Spleen (tissue), 11 donors: Measurements from ENCODE around the gene UCK2. TPM values are rescaled to one million over a fixed set of nuclear protein-coding genes. Genes with fewer than 3 reads are reported as not detected.
A peak's percentile ranks its signal among the peaks of the same experiment; 100 is the strongest.

Experiments
- DNase-seq: peaks from one replicate; pipeline ENCODE4 v3.0.0-alpha.2; 2020
- H3K27ac ChIP-seq, 8 donors: fragments of 200-600 bp; sonication (generic) in 7 of 8; 1 replicate in 4 of 8; 2 replicates in 4 of 8; pipeline versions ENCODE4 v1.5.0 to v1.8.0; 2016 to 2021; ENCODE audit warnings: inconsistent platforms in 4 of 8, mild to moderate bottlenecking in 4 of 8, moderate library complexity in 1 of 8
- H3K27me3 ChIP-seq, 7 donors: fragments of 200-600 bp; sonication (generic) in 6 of 7; replicated peaks in 1 of 7; 1 replicate in 4 of 7; 2 replicates in 3 of 7; pipeline versions ENCODE4 v1.5.0 to v1.8.0; 2016 to 2021; ENCODE audit warnings: inconsistent platforms in 3 of 7, mild to moderate bottlenecking in 1 of 7
- H3K36me3 ChIP-seq, 6 donors: fragments of 200-600 bp; sonication (generic) in 5 of 6; 1 replicate in 4 of 6; 2 replicates in 2 of 6; pipeline versions ENCODE4 v1.5.0 to v1.8.0; 2016 to 2021; ENCODE audit warnings: inconsistent platforms in 2 of 6
- H3K4me1 ChIP-seq, 6 donors: fragments of 200-600 bp; sonication (generic) in 5 of 6; 1 replicate in 3 of 6; 2 replicates in 3 of 6; pipeline versions ENCODE4 v1.5.0 to v1.8.0; 2016 to 2021; ENCODE audit warnings: inconsistent platforms in 3 of 6
- H3K4me3 ChIP-seq, 8 donors: fragments of 200-600 bp; sonication (generic) in 7 of 8; 1 replicate in 4 of 8; 2 replicates in 4 of 8; pipeline versions ENCODE4 v1.5.0 to v1.8.0; 2016 to 2021; ENCODE audit warnings: inconsistent platforms in 4 of 8, mild to moderate bottlenecking in 4 of 8, moderate library complexity in 2 of 8
- H3K9me3 ChIP-seq, 8 donors: fragments of 200-600 bp; sonication (generic) in 7 of 8; 1 replicate in 4 of 8; 2 replicates in 4 of 8; pipeline versions ENCODE4 v1.5.0 to v1.8.0; 2016 to 2021; ENCODE audit warnings: inconsistent platforms in 4 of 8
- POLR2A ChIP-seq, 3 donors: fragments of 450-650 bp; IDR thresholded peaks; one replicate each; pipeline ENCODE4 v1.5.1; 2017; ENCODE audit warnings: antibody characterized with exemption in 3 of 3, mild to moderate bottlenecking in 1 of 3
- POLR2AphosphoS5 ChIP-seq, 3 donors: sonication (generic); formaldehyde crosslinking; IDR thresholded peaks; one replicate each; pipeline ENCODE4 v1.5.1; 2017; ENCODE audit warnings: antibody characterized with exemption in 3 of 3
- WGBS, 5 donors: extraction: QIAGEN DNeasy Blood & Tissue Kit in 3 of 5; methylation state at CpG; one replicate each; pipeline versions ENCODE4 v1.1.5 to v1.1.7; 2013 to 2018; 5-methylcytosine and 5-hydroxymethylcytosine counted together
- intact Hi-C: fragments of 100-400 bp; cut with DNase I; formaldehyde crosslinking; loops from one replicate; pipeline ENCODE4 v1.15.0; 2023; ENCODE audit warnings: low total_unique reads
- polyA plus RNA-seq, 3 donors: library from polyadenylated mRNA; stranded (reverse); fragments of 200-250 nt; gene quantifications; one replicate each; pipeline ENCODE4 v1.2.1, GENCODE V29; 2013
- total RNA-seq, 7 donors: library from RNA; depleted of rRNA in 3 of 7; stranded (reverse); fragments of >200 nt in 3 of 7; fragmentation: NEBNext Ultra II Directional in 4 of 7; extraction: Animal tissue kit (Norgen Biotek cat#: 25700) in 4 of 7; gene quantifications; one replicate each; pipeline versions ENCODE4 v1.1.0 to v1.2.1, GENCODE V29; 2016 to 2021
- TF ChIP-seq, protein P1 (sequence below), 11 experiments: fragments of 200-600 bp in 7 of 11; fragments of 450-650 bp in 4 of 11; sonication (generic) in 4 of 11; IDR thresholded peaks in 8 of 11; conservative IDR thresholded peaks in 3 of 11; 1 replicate in 7 of 11; 2 replicates in 4 of 11; pipeline versions ENCODE4 v1.4.0 to v1.8.0; 2016 to 2021; ENCODE audit warnings: antibody characterized with exemption in 11 of 11, inconsistent platforms in 4 of 11, mild to moderate bottlenecking in 1 of 11
- donor health status: healthy with polysubstance abuse.
- donor health status: DM: no; HTN: no; CAD: no; lungs with moderate emphysema.
- donor health status: DM: no; HTN: no; CAD: no.
- donor health status: Bipolar disorder and iron deficiency.
- donor health status: healthy.
- donor health status: DM: no; HTN: no; CAD: no.
- donor health status: DM: yes; HTN: yes; CAD: no.

Gene UCK2
- total and polyA plus RNA-seq, 10 donors, result 9.8 to 18.3 (median 16.0) TPM

DNA sequence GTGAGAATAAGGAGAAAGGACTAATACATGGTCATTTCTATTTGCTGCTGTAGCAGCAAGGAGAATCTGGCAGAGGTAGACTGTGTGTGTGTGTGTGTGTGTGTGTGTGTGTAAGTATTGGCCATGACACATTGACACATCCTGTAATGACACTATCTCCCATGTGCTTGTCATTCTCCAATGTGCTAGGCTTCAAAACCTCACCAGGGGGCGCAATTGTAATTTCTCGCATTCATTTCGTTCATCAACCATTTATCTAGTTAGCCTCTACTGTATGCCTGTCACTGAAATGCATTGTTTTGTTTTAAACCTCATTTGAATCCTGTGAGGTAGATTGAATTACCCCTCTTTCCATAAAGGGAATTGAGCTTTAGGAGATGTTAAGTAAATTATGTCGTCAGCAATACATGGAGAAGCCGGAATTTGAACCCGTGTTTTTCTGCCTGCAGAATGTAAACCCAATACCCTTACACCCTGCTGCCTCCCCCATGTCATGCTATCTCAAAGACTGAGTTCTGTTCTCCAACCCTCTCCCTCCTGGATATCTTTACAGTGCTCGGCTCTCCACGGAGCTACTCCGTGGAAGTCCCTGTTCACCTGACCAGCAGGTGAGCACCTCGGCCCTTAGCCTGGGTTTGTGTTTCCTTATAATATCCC, 100.8 kb downstream of the UCK2 start:
- Histone ChIP-seq H3K4me3 (no peak overlapping the region), H3K36me3 (no peaks in the 10 kb centered on the region), H3K27me3 (peaks cover 0 to 33% (median 0%) of the 10 kb centered on the region in 7 donors), H3K4me1 (no peaks in the 10 kb centered on the region), H3K9me3 (no peaks in the 10 kb centered on the region), H3K27ac (no peak overlapping the region)
- no peak for DNase-seq
- intact Hi-C loops, result loop anchor here (5.0 to 10.0 kb wide), 2 partner anchors 237 to 549 kb away; partner anchors contain the start of gene FAM78B
- WGBS, 5 donors, result 66 to 69% (median 68%) methylated on average over 10 of the region's 10 CpGs
- TF ChIP-seq POLR2AphosphoS5 (IDR thresholded peaks at IDR 0.05), result no peak
- TF ChIP-seq, protein P1, sequence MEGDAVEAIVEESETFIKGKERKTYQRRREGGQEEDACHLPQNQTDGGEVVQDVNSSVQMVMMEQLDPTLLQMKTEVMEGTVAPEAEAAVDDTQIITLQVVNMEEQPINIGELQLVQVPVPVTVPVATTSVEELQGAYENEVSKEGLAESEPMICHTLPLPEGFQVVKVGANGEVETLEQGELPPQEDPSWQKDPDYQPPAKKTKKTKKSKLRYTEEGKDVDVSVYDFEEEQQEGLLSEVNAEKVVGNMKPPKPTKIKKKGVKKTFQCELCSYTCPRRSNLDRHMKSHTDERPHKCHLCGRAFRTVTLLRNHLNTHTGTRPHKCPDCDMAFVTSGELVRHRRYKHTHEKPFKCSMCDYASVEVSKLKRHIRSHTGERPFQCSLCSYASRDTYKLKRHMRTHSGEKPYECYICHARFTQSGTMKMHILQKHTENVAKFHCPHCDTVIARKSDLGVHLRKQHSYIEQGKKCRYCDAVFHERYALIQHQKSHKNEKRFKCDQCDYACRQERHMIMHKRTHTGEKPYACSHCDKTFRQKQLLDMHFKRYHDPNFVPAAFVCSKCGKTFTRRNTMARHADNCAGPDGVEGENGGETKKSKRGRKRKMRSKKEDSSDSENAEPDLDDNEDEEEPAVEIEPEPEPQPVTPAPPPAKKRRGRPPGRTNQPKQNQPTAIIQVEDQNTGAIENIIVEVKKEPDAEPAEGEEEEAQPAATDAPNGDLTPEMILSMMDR (IDR thresholded peaks at IDR 0.05 in 8 of 11, conservative IDR thresholded peaks at IDR 0.05 in 3 of 11), result peak; percentile 18 to 69 (median 64)

DNA sequence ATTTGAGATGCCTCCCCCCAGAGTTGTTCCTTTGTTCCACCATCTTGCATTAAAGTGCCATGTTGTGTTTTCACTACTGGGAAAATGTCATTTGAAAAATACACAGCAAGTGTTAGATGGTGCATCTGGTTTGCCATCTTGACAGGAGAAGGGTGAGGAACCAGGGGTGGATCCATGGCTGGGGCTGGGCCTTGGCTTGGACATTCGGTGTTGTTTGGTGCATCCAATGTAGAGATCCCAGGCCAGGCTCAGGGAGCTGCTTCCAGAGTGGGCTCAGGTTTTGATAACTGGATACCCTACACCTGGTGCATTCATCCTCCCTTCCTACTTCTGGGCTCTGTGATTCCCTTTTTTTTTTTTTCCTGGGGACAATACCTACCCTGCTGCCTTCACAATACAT, 103.5 kb downstream of the UCK2 start:
- no peak for TF ChIP-seq POLR2A (IDR thresholded peaks at IDR 0.05)
- no peak for TF ChIP-seq POLR2AphosphoS5 (IDR thresholded peaks at IDR 0.05)
- TF ChIP-seq, protein P1 (IDR thresholded peaks at IDR 0.05 in 8 of 11, conservative IDR thresholded peaks at IDR 0.05 in 3 of 11), result no peak
- Histone ChIP-seq H3K27me3 (peaks cover 0 to 13% (median 0%) of the 10 kb centered on the region in 7 donors), H3K36me3 (no peaks in the 10 kb centered on the region), H3K4me1 (no peaks in the 10 kb centered on the region), H3K4me3 (no peak overlapping the region), H3K27ac (no peak overlapping the region), H3K9me3 (no peaks in the 10 kb centered on the region)
- no peak for DNase-seq
- WGBS, 5 donors, result 71 to 100% (median 90%) methylated on average over 1 of the region's 1 CpG
- intact Hi-C loops, result no loop called here

DNA sequence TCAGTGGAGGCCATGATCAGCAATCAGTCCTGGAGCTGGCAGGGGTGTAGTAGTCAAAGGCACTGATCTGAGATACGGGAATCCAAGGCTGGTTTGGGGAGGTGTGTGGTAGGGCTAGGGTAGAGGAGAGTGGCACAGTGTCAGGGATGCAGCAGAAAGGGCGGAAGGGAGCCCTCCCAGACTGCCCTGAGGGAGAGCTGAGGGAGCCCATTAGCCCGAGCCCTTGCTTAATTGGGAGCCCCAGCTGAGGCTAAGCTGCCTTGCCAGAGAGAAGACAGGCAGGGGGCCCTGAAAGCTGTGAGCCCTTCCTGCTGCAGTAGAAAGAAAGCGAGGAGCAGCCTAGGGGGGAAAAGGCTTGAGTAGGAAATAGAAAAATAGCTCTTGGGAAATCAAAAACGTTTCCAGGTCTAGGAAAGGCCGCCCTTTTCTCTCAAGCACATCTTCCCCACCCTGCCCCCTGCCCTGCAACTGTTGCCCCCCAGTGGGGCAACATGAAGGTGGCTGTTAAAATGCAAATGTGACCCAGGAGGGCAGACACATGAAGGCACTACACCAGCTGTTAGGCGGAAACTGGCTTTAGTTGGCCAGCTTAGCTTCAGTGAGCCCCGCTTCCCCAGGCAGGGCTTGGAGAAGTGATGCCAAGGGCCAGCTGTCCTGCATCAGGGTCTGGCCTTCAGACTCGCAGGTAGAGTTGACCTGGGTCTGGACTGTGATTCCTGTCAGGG, 106.2 kb downstream of the UCK2 start:
- H3K36me3 ChIP-seq, result no peaks in the 10 kb centered on the region
- DNase-seq, result no peak
- TF ChIP-seq POLR2AphosphoS5 (IDR thresholded peaks at IDR 0.05), result no peak
- 73 to 77% (median 76%) methylated on average over 9 of the region's 9 CpGs for WGBS, 5 donors
- H3K9me3 ChIP-seq, result no peaks in the 10 kb centered on the region
- peaks cover 0 to 6% (median 0%) of the 10 kb centered on the region in 7 donors for H3K27me3 ChIP-seq
- no peak overlapping the region for H3K27ac ChIP-seq
- no peak overlapping the region for H3K4me3 ChIP-seq
- intact Hi-C loops, result no loop called here
- H3K4me1 ChIP-seq, result no peaks in the 10 kb centered on the region

DNA sequence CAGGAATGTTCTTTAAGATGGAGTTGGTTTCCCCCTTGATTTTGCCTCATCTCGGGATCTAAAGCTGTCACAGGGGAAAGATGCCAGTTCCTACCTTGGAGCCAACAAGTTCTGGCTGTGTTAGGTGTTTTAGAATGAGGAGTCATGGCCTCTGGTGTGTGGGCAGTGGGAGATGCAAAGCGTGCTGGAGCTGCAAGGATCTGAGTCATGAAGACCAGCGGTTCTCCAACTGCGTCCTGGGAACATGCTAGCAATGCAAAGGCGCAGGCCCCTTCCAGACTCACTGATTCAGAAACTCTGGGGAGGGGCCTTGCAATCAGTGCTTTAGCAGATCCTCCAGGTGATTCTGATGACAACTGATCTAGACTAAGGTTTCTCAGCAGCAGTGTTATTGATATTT, 109.1 kb downstream of the UCK2 start:
- H3K9me3 ChIP-seq, result no peaks in the 10 kb centered on the region
- intact Hi-C loops, result no loop called here
- WGBS, 5 donors, result 85 to 94% (median 91%) methylated on average over 5 of the region's 5 CpGs
- H3K4me3 ChIP-seq, result no peak overlapping the region
- H3K27ac ChIP-seq, result no peak overlapping the region
- H3K27me3 ChIP-seq, result peaks cover 0 to 9% (median 0%) of the 10 kb centered on the region in 7 donors
- H3K36me3 ChIP-seq, result no peaks in the 10 kb centered on the region
- no peaks in the 10 kb centered on the region for H3K4me1 ChIP-seq
- TF ChIP-seq POLR2A (IDR thresholded peaks at IDR 0.05), result no peak
- TF ChIP-seq POLR2AphosphoS5 (IDR thresholded peaks at IDR 0.05), result no peak
- TF ChIP-seq, protein P1 (IDR thresholded peaks at IDR 0.05 in 8 of 11, conservative IDR thresholded peaks at IDR 0.05 in 3 of 11), result no peak
- DNase-seq, result no peak
